Suprapubic skin (tissue), 4 donors: ENCODE data around the gene QKI.

Source experiments
- POLR2A ChIP-seq, 2 donors: fragments of 450-650 bp; IDR thresholded peaks; one replicate each; pipeline ENCODE4 v1.6.1; 2017; ENCODE audit warnings: antibody characterized with exemption in 2 of 2, mild to moderate bottlenecking in 2 of 2, moderate library complexity in 2 of 2
- POLR2AphosphoS5 ChIP-seq, 3 donors: sonication (generic); formaldehyde crosslinking; IDR thresholded peaks; one replicate each; pipeline ENCODE4 v1.6.1; 2017; ENCODE audit warnings: antibody characterized with exemption in 3 of 3

- TF ChIP-seq POLR2A (IDR thresholded peaks at IDR 0.05): no peak
- no peak for TF ChIP-seq POLR2AphosphoS5 (IDR thresholded peaks at IDR 0.05)
Observed at GRCh38 chr6:163439997-163440396, 25.5 kb downstream of the QKI start.
